ENCODE results near the gene KRT78. TPM values are rescaled to one million over a fixed set of nuclear protein-coding genes. Genes with fewer than 3 reads are reported as not detected.

The KRT78 gene
- total RNA-seq, 1 experiment from 2014 or later, result not detected

- BruUV-seq (replicated peaks), result no TSS peak
- DNase-seq (ENCODE audit: low spot score), result no peak
- Histone ChIP-seq H3K9me3 (ENCODE audit: low read depth, low read length, poor library complexity, severe bottlenecking) (no peaks in the 10 kb centered on the region), H3K36me3 (ENCODE audit: insufficient read depth, low read length, poor library complexity, severe bottlenecking) (no peaks in the 10 kb centered on the region), H3K27ac (ENCODE audit: low read depth, low read length, poor library complexity, severe bottlenecking) (no peak overlapping the region), H3K4me3 (ENCODE audit: low read depth, low read length, poor library complexity, severe bottlenecking) (no peak overlapping the region), H3K27me3 (replicated peaks; ENCODE audit: insufficient read depth, low read depth, low read length, poor library complexity) (no peaks in the 10 kb centered on the region), H3K4me1 (ENCODE audit: insufficient read depth, low read length, poor library complexity, severe bottlenecking) (no peaks in the 10 kb centered on the region)
- intact Hi-C loops (cut with micrococcal nuclease; ENCODE audit: unreplicated experiment), result no loop called here
- CTCF ChIA-PET, result no interaction called here
- POLR2A ChIA-PET (ENCODE audit: low non-redundant PET), result no interaction called here
- TF ChIP-seq CTCF (conservative IDR thresholded peaks at IDR 0.05; ENCODE audit: low read depth, low read length), result no peak
- no peak for TF ChIP-seq EZH2 (IDR thresholded peaks at IDR 0.05; ENCODE audit: borderline replicate concordance, low read depth, low read length, poor library complexity, severe bottlenecking)
These were observed 17.5 kb downstream of the KRT78 start for GRCh38 chr12:52831251-52831650.

GRCh38 chr12:52829986-52830770 is 18.6 kb downstream of the KRT78 start:
- no peak for DNase-seq (ENCODE audit: low spot score)
- no peak for TF ChIP-seq CTCF (conservative IDR thresholded peaks at IDR 0.05; ENCODE audit: low read depth, low read length)
- TF ChIP-seq EZH2 (IDR thresholded peaks at IDR 0.05; ENCODE audit: borderline replicate concordance, low read depth, low read length, poor library complexity, severe bottlenecking), result no peak
- CTCF ChIA-PET, result no interaction called here
- BruUV-seq (replicated peaks), result no TSS peak
- Histone ChIP-seq H3K4me3 (ENCODE audit: low read depth, low read length, poor library complexity, severe bottlenecking) (no peak overlapping the region), H3K36me3 (ENCODE audit: insufficient read depth, low read length, poor library complexity, severe bottlenecking) (no peaks in the 10 kb centered on the region), H3K27ac (ENCODE audit: low read depth, low read length, poor library complexity, severe bottlenecking) (no peak overlapping the region), H3K9me3 (ENCODE audit: low read depth, low read length, poor library complexity, severe bottlenecking) (no peaks in the 10 kb centered on the region), H3K27me3 (replicated peaks; ENCODE audit: insufficient read depth, low read depth, low read length, poor library complexity) (no peaks in the 10 kb centered on the region), H3K4me1 (ENCODE audit: insufficient read depth, low read length, poor library complexity, severe bottlenecking) (no peaks in the 10 kb centered on the region)
- POLR2A ChIA-PET (ENCODE audit: low non-redundant PET), result no interaction called here
- intact Hi-C loops (cut with micrococcal nuclease; ENCODE audit: unreplicated experiment), result no loop called here

GRCh38 chr12:52828591-52829021 is 20.2 kb downstream of the KRT78 start:
- Histone ChIP-seq H3K27ac (ENCODE audit: low read depth, low read length, poor library complexity, severe bottlenecking) (no peak overlapping the region), H3K9me3 (ENCODE audit: low read depth, low read length, poor library complexity, severe bottlenecking) (no peaks in the 10 kb centered on the region), H3K4me3 (ENCODE audit: low read depth, low read length, poor library complexity, severe bottlenecking) (no peak overlapping the region), H3K36me3 (ENCODE audit: insufficient read depth, low read length, poor library complexity, severe bottlenecking) (no peaks in the 10 kb centered on the region), H3K4me1 (ENCODE audit: insufficient read depth, low read length, poor library complexity, severe bottlenecking) (no peaks in the 10 kb centered on the region), H3K27me3 (replicated peaks; ENCODE audit: insufficient read depth, low read depth, low read length, poor library complexity) (no peaks in the 10 kb centered on the region)
- DNase-seq (ENCODE audit: low spot score), result no peak
- ChIA-PET POLR2A (ENCODE audit: low non-redundant PET) (no interaction called here), CTCF (no interaction called here)
- TF ChIP-seq CTCF (conservative IDR thresholded peaks at IDR 0.05; ENCODE audit: low read depth, low read length) (no peak), EZH2 (IDR thresholded peaks at IDR 0.05; ENCODE audit: borderline replicate concordance, low read depth, low read length, poor library complexity, severe bottlenecking) (no peak)
- BruUV-seq (replicated peaks), result no TSS peak
- intact Hi-C loops (cut with micrococcal nuclease; ENCODE audit: unreplicated experiment), result no loop called here

All from A673 (cell line).